GM13976 (cell line): ENCODE results near the gene PAX9.
"Not testable (repeated sequence)": the region's sequence is repeated elsewhere in the genome, so short reads cannot be mapped to it uniquely, and the experiment has no call there.

Experiments used
- DNase-seq: peaks from one replicate; pipeline ENCODE4 v3.0.0; 2012; ENCODE audit warnings: low spot score
- in situ Hi-C: fragments of 300-500 bp; cut with MboI; formaldehyde crosslinking; loops from one replicate; pipeline ENCODE4 v1.12.0; 2022; ENCODE audit warnings: low sequenced_read_pairs, mixed read lengths, inconsistent platforms; ENCODE audit not compliant: unreplicated experiment
- TF ChIP-seq, protein P1 (sequence below): IDR thresholded peaks from 2 replicates; pipeline ENCODE4 v1.5.1; 2012; ENCODE audit warnings: borderline replicate concordance, mild to moderate bottlenecking; ENCODE audit not compliant: insufficient read depth; ENCODE audit errors: extremely low read depth, missing control alignments, control extremely low read depth

PAX9 gene

DNA sequence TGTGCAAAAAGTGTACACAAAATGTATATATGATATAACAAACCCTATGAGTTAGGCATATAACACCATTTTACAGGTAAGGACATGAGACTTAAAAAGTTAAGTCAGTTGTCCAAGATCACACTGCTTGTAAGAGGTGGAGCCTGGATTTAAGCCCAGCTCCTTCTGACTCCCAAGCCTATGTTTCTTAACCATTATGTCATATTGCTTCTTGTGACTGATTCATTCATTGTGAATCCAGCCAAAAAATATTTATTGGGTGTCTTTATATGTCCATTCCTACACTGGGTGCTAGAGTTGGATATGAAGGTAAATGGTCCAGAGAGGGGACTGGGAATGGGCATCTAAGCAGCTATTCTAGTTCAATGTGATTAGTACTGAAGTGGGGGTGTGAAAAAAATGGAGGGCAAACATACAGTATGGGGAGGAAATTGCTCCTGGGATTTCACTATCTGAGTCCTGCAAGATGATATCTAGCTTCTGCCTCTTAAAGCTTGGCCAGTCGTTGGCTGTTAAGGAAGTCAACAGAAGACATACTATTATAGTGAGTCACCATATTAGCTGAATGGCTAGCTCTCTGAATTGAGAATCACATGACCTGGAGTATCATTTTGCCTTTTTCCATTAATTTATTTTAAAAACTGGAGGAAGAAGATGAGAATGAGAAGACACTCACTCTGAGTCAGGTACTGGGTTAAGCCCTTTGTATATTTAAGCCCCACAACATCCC, 28.8 kb downstream of the PAX9 start:
- TF ChIP-seq, protein P1, sequence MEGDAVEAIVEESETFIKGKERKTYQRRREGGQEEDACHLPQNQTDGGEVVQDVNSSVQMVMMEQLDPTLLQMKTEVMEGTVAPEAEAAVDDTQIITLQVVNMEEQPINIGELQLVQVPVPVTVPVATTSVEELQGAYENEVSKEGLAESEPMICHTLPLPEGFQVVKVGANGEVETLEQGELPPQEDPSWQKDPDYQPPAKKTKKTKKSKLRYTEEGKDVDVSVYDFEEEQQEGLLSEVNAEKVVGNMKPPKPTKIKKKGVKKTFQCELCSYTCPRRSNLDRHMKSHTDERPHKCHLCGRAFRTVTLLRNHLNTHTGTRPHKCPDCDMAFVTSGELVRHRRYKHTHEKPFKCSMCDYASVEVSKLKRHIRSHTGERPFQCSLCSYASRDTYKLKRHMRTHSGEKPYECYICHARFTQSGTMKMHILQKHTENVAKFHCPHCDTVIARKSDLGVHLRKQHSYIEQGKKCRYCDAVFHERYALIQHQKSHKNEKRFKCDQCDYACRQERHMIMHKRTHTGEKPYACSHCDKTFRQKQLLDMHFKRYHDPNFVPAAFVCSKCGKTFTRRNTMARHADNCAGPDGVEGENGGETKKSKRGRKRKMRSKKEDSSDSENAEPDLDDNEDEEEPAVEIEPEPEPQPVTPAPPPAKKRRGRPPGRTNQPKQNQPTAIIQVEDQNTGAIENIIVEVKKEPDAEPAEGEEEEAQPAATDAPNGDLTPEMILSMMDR: no peak
- in situ Hi-C loops: no loop called here
- no peak for DNase-seq

DNA sequence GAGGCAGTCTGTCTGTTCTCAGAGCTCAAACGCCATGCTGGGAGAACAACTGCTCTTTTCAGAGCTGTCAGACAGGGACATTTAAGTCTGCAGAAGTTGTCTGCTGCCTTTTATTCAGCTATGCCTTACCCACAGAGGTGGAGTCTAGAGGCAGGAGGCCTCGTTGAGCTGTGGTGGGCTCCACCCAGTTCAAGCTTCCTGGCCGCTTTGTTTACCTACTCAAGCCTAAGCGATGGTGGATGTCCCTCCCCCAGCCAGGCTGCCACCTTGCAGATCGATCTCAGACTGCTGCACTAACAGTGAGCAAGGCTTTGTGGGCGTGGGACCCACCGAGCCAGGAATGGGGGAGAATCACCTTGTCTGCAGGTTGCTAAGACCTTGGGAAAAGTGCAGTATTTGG, 37.8 kb downstream of the PAX9 start:
- DNase-seq, in situ Hi-C loops: not testable (repeated sequence)

DNA sequence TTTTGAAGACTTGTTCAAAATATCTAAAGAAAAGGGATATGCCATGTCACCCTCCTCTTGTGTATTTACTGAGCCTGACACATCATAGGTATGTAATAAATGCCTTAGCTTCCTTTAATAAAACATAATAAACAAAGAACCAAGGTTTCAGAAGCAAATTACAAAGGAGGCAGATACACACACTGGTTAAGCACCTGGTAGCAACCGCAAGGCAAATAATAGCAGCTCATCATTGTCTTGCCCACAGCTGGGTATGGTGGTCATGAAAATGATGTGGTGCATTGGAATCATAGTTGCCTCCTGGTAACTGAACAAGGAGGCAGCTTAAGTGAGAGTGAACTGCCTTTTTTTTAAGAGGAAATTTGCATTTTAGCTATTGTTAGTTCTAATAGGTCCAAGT, 39.0 kb downstream of the PAX9 start:
- TF ChIP-seq, protein P1: no peak
- no peak for DNase-seq
- in situ Hi-C loops: no loop called here

DNA sequence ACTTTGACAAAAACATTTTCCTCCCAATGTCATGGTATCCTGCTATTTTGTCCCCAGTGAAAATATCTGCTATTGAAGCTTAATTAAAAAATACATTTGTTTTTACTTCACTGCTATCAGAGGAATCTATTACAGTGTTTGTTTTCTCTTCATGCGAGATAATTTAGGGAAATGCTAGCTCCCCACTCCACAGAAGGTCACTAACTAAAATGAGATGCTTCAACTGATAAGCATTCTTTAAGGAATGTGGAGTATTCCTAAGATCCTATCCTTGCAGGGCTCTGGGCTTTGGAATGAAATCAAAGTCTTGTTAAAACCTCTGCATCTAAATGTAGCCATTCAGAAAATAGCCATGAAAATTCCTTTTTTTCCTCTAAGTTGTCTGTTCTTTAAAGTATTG, 39.5 kb downstream of the PAX9 start:
- TF ChIP-seq, protein P1: no peak
- no peak for DNase-seq
- in situ Hi-C loops: no loop called here

DNA sequence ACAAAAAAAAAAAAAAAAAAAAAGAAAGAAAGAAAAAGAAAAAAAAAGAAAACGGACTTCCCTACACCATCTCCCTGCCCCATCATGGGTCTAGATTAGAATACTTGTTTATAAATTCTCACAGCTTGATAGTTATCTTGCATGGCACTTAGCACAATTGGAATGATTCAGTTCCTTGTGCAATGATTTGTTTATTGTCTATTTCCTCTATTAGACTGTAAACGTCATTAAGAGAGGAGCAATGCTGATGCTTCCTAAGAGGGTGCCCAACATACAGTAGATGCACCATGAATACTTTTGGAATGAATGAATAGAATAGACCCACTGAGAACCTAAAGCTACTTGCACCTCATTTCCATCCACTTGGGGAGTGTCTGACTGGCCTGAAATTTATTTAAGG, 40.8 kb downstream of the PAX9 start:
- in situ Hi-C loops: no loop called here
- no peak for DNase-seq
- TF ChIP-seq, protein P1: no peak

DNA sequence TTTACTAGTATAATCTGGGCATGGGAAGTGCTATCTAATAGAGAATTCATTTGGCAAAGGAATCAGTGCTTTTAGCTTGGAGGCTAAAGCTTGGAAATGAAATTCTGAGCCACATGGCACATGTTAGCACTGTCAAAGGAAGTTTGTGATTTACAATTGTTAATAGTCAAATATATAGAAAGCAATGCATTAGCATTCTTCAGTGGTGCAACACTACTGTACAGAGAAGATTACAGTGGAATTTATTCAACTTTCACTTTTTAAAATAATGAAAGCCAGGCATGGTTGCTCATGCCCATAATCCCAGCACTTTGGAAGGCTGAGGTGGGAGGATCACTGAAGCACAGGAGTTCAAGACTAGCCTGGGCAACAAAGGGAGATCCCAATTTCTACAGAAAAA, 45.9 kb downstream of the PAX9 start:
- TF ChIP-seq, protein P1: no peak
- in situ Hi-C loops: no loop called here
- no peak for DNase-seq

DNA sequence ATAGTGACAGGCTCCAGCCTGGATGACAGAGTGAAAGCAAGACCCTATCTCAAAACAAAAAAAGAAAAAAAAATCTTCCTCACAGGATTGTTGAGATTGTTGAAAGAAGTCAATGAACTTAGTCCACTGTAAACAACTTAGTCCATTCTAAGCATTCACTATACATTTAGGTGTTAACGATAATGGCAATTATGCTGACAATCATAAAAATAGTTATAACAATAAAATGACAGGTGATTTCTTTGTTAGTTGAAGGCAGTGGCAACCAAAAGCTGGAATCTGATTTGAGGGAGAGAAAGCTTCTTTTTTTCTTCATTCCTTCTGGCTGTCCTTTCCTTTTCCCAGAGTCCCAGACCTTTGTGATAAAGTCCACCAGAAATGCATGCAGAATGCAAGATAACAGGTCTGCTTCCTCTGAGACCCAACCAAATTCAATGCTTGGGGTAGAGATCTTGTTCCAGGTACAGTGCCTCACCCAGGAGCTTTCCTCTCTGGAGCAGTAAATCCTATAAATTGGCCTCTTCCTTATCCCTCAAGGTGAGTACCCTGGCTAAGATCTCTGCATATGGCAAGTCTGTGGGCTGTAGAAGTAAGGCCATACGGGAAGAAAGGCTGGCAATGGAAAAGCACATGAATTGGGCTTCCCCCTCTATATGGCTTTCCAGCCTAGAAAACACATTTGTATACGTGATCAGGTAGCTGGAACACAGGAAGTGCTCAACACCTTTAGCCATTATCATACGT, 52.5 kb downstream of the PAX9 start:
- TF ChIP-seq, protein P1: no peak
- in situ Hi-C loops: no loop called here
- DNase-seq: no peak
